GM21619 (cell line): Measurements from ENCODE around the gene DDX49.
"Not testable (repeated sequence)": the region's sequence is repeated elsewhere in the genome, so short reads cannot be mapped to it uniquely, and the experiment has no call there.

Experiments used
- ATAC-seq: cut with Tn5 transposase; IDR thresholded peaks from one replicate; pipeline ENCODE4 v1.9.1; 2021; ENCODE audit not compliant: unreplicated experiment

Gene DDX49

DNA sequence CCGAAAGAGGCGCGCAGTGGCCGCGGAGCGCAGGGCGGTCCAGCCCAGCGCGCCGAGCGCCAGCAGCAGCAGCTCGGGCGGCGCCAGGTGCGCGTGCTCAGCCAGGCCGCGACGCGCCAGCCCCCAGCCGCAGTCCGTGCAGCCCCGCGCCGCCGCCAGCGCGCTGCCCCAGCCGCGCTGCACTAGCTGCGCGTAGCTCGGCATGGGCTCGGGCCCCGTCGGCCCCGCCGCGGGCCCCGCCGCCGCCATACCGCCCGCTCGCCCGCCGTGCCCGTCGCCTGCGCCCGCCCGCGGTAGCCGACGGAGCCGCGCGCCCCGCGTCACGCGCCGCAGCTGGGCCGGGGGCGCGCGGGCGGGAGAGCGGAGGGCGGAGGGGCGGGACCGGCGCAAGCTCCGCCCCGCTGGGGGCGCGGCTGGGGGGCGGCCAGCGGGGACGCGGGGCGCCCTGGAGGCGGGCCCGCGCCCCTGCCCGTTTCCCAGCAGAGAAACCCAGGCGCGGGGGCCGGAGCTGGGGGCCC, 23.6 kb upstream of the DDX49 start, which contains the start of gene CERS1:
CERS1 (minus strand) TSS at position 335 of the 518 bp plus-strand sequence; CDS start at position 249, 86 bp downstream.
- no peak for ATAC-seq

GRCh38 chr19:18896421-18896841, 23.1 kb upstream of the DDX49 start:
- no peak for ATAC-seq

DNA sequence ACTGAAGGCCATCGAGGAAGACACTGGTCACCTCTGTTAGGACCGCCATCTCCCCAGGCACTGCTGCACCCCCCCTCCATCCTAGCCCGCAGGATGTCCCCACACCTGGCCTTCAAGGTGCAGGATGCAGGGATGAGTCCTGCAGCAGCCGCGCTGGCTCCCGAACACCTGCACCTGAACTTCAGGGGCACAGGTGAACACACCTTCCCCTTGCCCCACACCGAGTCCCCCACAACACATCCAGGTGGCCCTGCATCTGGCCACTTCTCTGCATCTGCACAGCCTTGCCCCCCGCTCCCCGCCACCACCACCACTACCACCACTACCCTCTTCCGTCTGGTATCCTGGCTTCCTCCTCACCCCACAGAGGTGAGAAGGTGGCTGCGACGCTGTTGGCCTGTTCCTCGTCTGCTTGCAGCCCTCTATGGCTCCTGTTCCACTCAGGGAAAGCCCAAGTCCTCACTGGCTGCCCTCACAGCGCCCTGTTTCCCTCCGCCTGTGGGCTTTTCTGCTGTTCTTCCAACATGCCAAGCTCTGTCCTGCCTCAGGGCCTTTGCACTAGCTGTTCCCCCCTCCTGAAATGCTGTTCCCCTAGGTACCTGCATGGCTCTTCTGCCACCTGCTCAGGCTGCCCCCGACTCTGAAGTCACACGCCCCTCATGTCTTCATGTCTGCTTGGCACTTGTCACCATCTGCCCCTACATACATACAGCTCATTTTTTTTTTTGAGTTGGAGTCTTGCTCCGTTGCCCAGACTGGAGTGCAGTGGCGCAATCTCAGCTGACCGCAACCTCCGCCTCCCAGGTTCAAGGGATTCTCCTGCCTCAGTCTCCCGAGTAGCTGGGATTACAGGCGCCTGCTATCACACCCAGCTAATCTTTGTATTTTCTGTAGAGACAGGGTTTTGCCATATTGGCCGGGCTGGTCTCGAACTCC, 22.2 kb upstream of the DDX49 start:
- ATAC-seq, result no peak

- ATAC-seq, result no peak
These were observed 21.4 kb upstream of the DDX49 start for GRCh38 chr19:18898081-18898606.

DNA sequence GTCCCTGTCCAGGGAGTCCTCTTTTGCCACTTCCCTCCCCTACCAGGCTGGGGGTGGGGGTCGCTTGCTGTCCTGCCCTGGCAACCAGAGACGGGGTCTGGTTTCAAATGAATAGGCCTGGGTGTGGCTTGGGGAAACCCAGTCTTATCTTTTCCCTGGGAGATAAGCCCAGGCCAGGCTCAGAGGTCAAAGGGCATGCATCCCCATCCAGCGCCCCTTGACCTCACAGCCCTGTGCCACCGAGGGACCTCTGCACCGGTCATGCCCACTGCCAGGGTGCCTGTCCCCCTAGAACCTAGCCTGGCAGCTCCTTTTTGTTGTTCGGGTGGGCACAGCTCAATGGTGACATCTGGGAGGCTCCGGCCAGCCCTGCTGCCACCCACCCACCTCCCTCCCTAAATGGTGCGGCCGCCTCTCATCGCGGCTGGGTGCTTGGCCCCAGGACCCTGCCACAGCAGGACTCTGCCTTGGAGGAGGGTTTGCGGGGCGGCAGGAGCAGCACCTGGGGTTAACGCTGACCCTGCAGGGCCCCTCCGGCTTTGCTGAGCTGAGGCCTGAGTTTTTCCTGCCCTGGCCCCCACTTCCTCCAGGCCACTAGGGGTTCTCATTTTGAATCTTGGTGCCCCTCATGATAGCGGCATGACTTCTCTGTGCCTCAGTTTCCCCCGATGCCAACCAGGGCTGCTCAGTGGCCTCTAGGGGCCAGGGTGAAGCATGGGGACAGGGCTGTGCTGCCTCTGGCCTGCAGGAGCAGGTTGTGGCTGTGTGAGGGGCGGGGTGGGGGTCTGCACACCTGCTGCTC, 20.7 kb upstream of the DDX49 start:
- ATAC-seq, result no peak

- no peak for ATAC-seq
These were observed 19.6 kb upstream of the DDX49 start for GRCh38 chr19:18899624-18900560.

DNA sequence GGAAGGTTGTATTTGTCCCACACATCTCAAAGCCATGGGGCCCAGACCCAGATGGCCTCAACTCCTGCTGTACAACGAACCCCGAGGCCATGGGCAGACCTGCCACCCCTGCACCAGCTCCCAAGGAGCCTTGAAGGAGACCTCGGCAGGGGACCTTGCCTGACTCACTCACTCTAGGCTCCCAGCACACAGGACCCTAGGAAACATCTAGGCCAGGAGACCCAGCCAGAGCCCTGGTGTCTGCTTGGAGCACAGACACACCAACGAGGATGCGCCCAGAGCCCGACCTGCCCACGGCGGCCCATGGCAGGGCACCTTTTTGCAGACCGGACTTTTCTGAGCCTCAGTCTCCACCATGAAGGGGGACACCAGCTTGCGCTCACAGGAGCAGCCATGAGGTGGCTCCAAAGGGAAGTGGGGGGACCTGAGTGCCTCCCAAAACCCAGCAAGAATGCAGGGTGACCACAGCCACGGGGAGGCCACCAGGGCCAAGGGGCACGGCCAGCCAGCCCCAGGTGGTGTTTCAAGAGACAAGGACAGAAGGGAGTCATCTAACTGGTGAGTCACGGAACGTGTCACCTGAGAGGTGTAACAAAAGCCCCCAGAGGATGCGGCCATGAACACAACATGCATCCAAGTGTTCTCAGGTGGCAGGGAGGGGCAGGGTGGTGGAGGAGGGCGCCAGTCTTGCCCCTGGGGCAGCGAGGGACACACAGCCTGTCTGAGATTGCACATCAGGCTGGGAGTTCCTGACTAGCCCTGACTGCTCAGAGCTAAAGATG, 18.6 kb upstream of the DDX49 start:
- no peak for ATAC-seq

DNA sequence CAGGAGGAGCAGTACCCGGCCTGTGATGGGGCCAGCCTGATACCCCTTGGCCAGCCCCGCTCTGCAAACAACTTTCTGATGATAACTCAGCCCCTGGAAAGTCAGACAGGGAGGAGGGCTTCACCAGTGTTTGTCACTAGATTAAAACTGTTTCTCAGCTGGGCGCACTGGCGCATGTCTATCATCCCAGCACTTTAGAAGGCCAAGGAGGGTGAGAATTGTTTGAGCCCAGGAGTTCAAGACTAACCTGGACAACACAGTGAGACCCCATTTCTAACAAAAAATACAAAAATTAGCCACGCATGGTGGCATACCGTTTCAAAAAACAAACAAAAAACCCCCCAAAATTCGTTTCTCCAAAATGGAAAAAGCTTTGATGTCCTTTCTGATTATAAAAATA, 18.0 kb upstream of the DDX49 start:
- ATAC-seq, result no peak

GRCh38 chr19:18902519-18902918, 17.0 kb upstream of the DDX49 start:
- not testable (repeated sequence) for ATAC-seq

- no peak for ATAC-seq
These were observed 16.1 kb upstream of the DDX49 start for GRCh38 chr19:18903156-18904037.

GRCh38 chr19:18904334-18905057, 15.0 kb upstream of the DDX49 start:
- no peak for ATAC-seq

DNA sequence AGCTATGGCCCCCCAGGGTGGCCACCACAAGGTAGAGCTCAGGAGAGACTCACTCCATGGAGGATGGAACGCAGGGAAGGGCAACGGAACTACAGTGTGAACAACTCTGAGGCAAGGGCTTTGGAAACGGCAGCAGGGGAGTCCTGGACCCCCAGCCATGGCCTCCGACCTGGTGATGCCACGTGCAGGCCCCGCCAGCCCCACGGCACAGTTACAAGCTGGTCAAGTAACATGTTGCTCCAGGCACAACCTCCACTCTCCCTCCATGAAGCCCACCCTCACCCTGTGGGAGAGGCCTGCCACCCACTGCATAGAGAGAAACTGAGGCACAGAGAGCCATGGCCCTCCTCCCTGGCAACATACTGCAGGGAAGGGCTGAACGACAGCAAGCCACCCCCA, 14.5 kb upstream of the DDX49 start:
- ATAC-seq, result no peak

GRCh38 chr19:18905513-18906236, 13.8 kb upstream of the DDX49 start:
- ATAC-seq, result no peak

DNA sequence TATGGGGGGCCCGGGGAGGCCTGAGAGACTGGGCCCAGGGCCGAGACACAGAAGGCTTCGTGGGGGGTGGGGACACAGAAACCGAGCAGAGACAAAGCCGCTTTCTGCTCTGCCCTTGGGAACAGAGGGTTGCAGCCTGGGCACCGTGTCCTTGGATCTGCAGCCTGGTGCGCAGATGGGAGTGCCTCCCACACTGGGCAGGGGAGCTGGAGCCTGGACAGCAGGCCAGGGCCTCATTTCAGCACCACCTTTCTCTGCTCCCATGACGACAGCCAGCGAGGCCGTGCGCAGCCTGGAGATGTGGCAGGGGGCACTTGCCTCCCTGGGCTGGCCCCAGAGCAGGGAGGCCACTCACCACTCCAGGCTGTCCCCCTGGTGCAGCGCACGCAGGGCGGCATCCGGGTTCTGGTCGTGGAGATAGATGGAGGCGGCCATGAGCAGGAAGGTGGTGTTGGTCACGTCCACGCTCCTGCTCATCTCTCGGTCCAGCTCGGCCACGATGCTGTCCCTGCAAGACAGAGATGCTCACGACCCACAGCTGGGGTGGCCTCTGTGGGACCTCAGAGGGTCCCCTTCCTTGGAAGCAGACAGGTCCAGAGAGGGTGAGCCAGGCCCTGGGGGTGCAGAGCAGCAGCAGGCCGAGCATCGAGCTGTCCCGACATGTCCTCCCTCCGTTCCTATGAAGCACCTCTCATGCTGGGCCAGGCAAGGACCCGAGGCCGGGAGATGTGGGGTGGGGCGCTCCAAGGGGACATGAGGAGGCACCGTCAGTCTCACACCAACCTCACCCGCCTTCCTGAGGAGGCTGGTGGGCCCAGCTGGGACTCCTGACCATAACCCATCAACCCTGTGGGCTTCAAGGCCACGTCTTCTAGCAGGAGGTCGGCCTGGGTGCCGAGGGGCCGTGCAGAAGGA, 12.7 kb upstream of the DDX49 start:
- no peak for ATAC-seq

- no peak for ATAC-seq
These were observed 10.4 kb upstream of the DDX49 start for GRCh38 chr19:18908917-18909619.

DNA sequence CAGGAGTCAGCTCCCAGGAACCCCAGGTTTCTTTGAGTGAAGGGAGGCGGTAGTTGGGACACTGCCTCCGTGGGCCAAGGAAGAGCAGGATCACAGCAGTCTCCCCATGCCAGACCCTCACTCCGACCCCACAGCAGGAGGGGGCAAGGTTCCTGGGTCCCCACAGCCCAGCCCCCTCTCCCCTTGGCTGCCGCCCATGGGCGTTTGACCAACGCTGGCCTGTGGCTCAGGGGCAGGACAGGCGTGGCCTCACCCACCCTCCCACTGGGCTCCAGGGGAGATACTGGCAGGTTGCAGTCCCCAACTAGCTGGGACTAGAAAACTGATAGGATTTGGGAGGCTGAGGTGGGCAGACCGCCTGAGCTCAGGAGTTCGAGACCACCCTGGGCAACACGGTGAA, 9.5 kb upstream of the DDX49 start:
- ATAC-seq, result no peak
